ENCODE data around the gene SRSF8.
A peak's percentile ranks its signal among the peaks of the same experiment; 100 is the strongest.
"Not testable (repeated sequence)": the region's sequence is repeated elsewhere in the genome, so short reads cannot be mapped to it uniquely, and the experiment has no call there.

SRSF8 gene

GRCh38 chr11:95066716-95067038, at the start of gene SRSF8:
Gene SRSF8, plus strand, starts transcription at chr11:95066919. Its CDS starts 308 bp downstream, at chr11:95067227.
- H3K9me3 ChIP-seq (ENCODE audit: control insufficient read depth, insufficient read depth, low read length) = no peaks in the 10 kb centered on the region
- no peaks in the 10 kb centered on the region for H3K4me1 ChIP-seq (ENCODE audit: control insufficient read depth, insufficient read depth, low read length)
- H3K27me3 ChIP-seq (ENCODE audit: control insufficient read depth, insufficient read depth, low read length) = peaks cover 9% of the 10 kb centered on the region
- H3K9ac ChIP-seq (ENCODE audit: low read depth, low read length) = peak within 1 kb of the TSS; percentile 88
- no peaks in the 10 kb centered on the region for H3K36me3 ChIP-seq (ENCODE audit: control insufficient read depth, insufficient read depth, low read length)
- peak within 1 kb of the TSS; percentile 92 for H3K4me3 ChIP-seq (ENCODE audit: low read depth, low read length)

- not testable (repeated sequence) for H3K9me3 ChIP-seq (ENCODE audit: control insufficient read depth, insufficient read depth, low read length); H3K4me1 ChIP-seq (ENCODE audit: control insufficient read depth, insufficient read depth, low read length); H3K4me3 ChIP-seq (ENCODE audit: low read depth, low read length); H3K36me3 ChIP-seq (ENCODE audit: control insufficient read depth, insufficient read depth, low read length); H3K9ac ChIP-seq (ENCODE audit: low read depth, low read length); H3K27me3 ChIP-seq (ENCODE audit: control insufficient read depth, insufficient read depth, low read length)
These were observed 45.3 kb upstream of the SRSF8 start for GRCh38 chr11:95021468-95021867.

GRCh38 chr11:95024958-95025357, 41.8 kb upstream of the SRSF8 start, which contains the start of gene KDM4E:
Gene KDM4E, plus strand, starts transcription at chr11:95025258. Its CDS starts 300 bp downstream, at chr11:95025558.
- H3K9me3 ChIP-seq (ENCODE audit: control insufficient read depth, insufficient read depth, low read length) = no peaks in the 10 kb centered on the region
- no peak within 1 kb of the TSS for H3K9ac ChIP-seq (ENCODE audit: low read depth, low read length)
- H3K27me3 ChIP-seq (ENCODE audit: control insufficient read depth, insufficient read depth, low read length) = no peaks in the 10 kb centered on the region
- H3K4me1 ChIP-seq (ENCODE audit: control insufficient read depth, insufficient read depth, low read length) = no peaks in the 10 kb centered on the region
- no peak within 1 kb of the TSS for H3K4me3 ChIP-seq (ENCODE audit: low read depth, low read length)
- no peaks in the 10 kb centered on the region for H3K36me3 ChIP-seq (ENCODE audit: control insufficient read depth, insufficient read depth, low read length)

- not testable (repeated sequence) for H3K36me3 ChIP-seq (ENCODE audit: control insufficient read depth, insufficient read depth, low read length); H3K27me3 ChIP-seq (ENCODE audit: control insufficient read depth, insufficient read depth, low read length); H3K4me3 ChIP-seq (ENCODE audit: low read depth, low read length); H3K9ac ChIP-seq (ENCODE audit: low read depth, low read length); H3K4me1 ChIP-seq (ENCODE audit: control insufficient read depth, insufficient read depth, low read length); H3K9me3 ChIP-seq (ENCODE audit: control insufficient read depth, insufficient read depth, low read length)
These were observed 41.1 kb upstream of the SRSF8 start for GRCh38 chr11:95025594-95025993.

- peaks cover 2% of the 10 kb centered on the region for H3K27me3 ChIP-seq (ENCODE audit: control insufficient read depth, insufficient read depth, low read length)
- H3K4me3 ChIP-seq (ENCODE audit: low read depth, low read length) = no peak overlapping the region
- no peaks in the 10 kb centered on the region for H3K9me3 ChIP-seq (ENCODE audit: control insufficient read depth, insufficient read depth, low read length)
- no peaks in the 10 kb centered on the region for H3K4me1 ChIP-seq (ENCODE audit: control insufficient read depth, insufficient read depth, low read length)
- no peaks in the 10 kb centered on the region for H3K36me3 ChIP-seq (ENCODE audit: control insufficient read depth, insufficient read depth, low read length)
- H3K9ac ChIP-seq (ENCODE audit: low read depth, low read length) = no peak overlapping the region
These were observed 38.4 kb upstream of the SRSF8 start for GRCh38 chr11:95028357-95028756.

GRCh38 chr11:95033051-95033450, 33.7 kb upstream of the SRSF8 start:
- Histone ChIP-seq H3K27me3 (ENCODE audit: control insufficient read depth, insufficient read depth, low read length) (peaks cover 2% of the 10 kb centered on the region), H3K9me3 (ENCODE audit: control insufficient read depth, insufficient read depth, low read length) (no peaks in the 10 kb centered on the region), H3K9ac (ENCODE audit: low read depth, low read length) (no peak overlapping the region), H3K4me3 (ENCODE audit: low read depth, low read length) (no peak overlapping the region), H3K36me3 (ENCODE audit: control insufficient read depth, insufficient read depth, low read length) (no peaks in the 10 kb centered on the region), H3K4me1 (ENCODE audit: control insufficient read depth, insufficient read depth, low read length) (no peaks in the 10 kb centered on the region)

GRCh38 chr11:95035316-95035715, 31.4 kb upstream of the SRSF8 start:
- no peak overlapping the region for H3K4me3 ChIP-seq (ENCODE audit: low read depth, low read length)
- H3K9me3 ChIP-seq (ENCODE audit: control insufficient read depth, insufficient read depth, low read length) = no peaks in the 10 kb centered on the region
- no peaks in the 10 kb centered on the region for H3K4me1 ChIP-seq (ENCODE audit: control insufficient read depth, insufficient read depth, low read length)
- H3K36me3 ChIP-seq (ENCODE audit: control insufficient read depth, insufficient read depth, low read length) = no peaks in the 10 kb centered on the region
- peaks cover 2% of the 10 kb centered on the region for H3K27me3 ChIP-seq (ENCODE audit: control insufficient read depth, insufficient read depth, low read length)
- no peak overlapping the region for H3K9ac ChIP-seq (ENCODE audit: low read depth, low read length)

GRCh38 chr11:95037356-95038035, 29.2 kb upstream of the SRSF8 start:
- H3K9ac ChIP-seq (ENCODE audit: low read depth, low read length); H3K4me3 ChIP-seq (ENCODE audit: low read depth, low read length); H3K9me3 ChIP-seq (ENCODE audit: control insufficient read depth, insufficient read depth, low read length); H3K27me3 ChIP-seq (ENCODE audit: control insufficient read depth, insufficient read depth, low read length); H3K4me1 ChIP-seq (ENCODE audit: control insufficient read depth, insufficient read depth, low read length); H3K36me3 ChIP-seq (ENCODE audit: control insufficient read depth, insufficient read depth, low read length): not testable (repeated sequence)

- Histone ChIP-seq H3K27me3 (ENCODE audit: control insufficient read depth, insufficient read depth, low read length) (no peaks in the 10 kb centered on the region), H3K36me3 (ENCODE audit: control insufficient read depth, insufficient read depth, low read length) (no peaks in the 10 kb centered on the region), H3K4me1 (ENCODE audit: control insufficient read depth, insufficient read depth, low read length) (no peaks in the 10 kb centered on the region), H3K4me3 (ENCODE audit: low read depth, low read length) (no peak overlapping the region), H3K9ac (ENCODE audit: low read depth, low read length) (no peak overlapping the region), H3K9me3 (ENCODE audit: control insufficient read depth, insufficient read depth, low read length) (no peaks in the 10 kb centered on the region)
These were observed 24.5 kb upstream of the SRSF8 start for GRCh38 chr11:95042239-95042638.

- Histone ChIP-seq H3K4me3 (ENCODE audit: low read depth, low read length) (no peak overlapping the region), H3K4me1 (ENCODE audit: control insufficient read depth, insufficient read depth, low read length) (no peaks in the 10 kb centered on the region), H3K9ac (ENCODE audit: low read depth, low read length) (no peak overlapping the region), H3K36me3 (ENCODE audit: control insufficient read depth, insufficient read depth, low read length) (no peaks in the 10 kb centered on the region), H3K27me3 (ENCODE audit: control insufficient read depth, insufficient read depth, low read length) (no peaks in the 10 kb centered on the region), H3K9me3 (ENCODE audit: control insufficient read depth, insufficient read depth, low read length) (no peaks in the 10 kb centered on the region)
These were observed 23.8 kb upstream of the SRSF8 start for GRCh38 chr11:95042906-95043305.

GRCh38 chr11:95044010-95044409, 22.7 kb upstream of the SRSF8 start:
- H3K4me1 ChIP-seq (ENCODE audit: control insufficient read depth, insufficient read depth, low read length) = no peaks in the 10 kb centered on the region
- H3K9me3 ChIP-seq (ENCODE audit: control insufficient read depth, insufficient read depth, low read length) = no peaks in the 10 kb centered on the region
- no peak overlapping the region for H3K9ac ChIP-seq (ENCODE audit: low read depth, low read length)
- no peak overlapping the region for H3K4me3 ChIP-seq (ENCODE audit: low read depth, low read length)
- no peaks in the 10 kb centered on the region for H3K27me3 ChIP-seq (ENCODE audit: control insufficient read depth, insufficient read depth, low read length)
- H3K36me3 ChIP-seq (ENCODE audit: control insufficient read depth, insufficient read depth, low read length) = no peaks in the 10 kb centered on the region

GRCh38 chr11:95045812-95046211, 20.9 kb upstream of the SRSF8 start:
- H3K27me3 ChIP-seq (ENCODE audit: control insufficient read depth, insufficient read depth, low read length) = no peaks in the 10 kb centered on the region
- H3K4me1 ChIP-seq (ENCODE audit: control insufficient read depth, insufficient read depth, low read length) = no peaks in the 10 kb centered on the region
- H3K4me3 ChIP-seq (ENCODE audit: low read depth, low read length) = no peak overlapping the region
- H3K36me3 ChIP-seq (ENCODE audit: control insufficient read depth, insufficient read depth, low read length) = no peaks in the 10 kb centered on the region
- H3K9ac ChIP-seq (ENCODE audit: low read depth, low read length) = no peak overlapping the region
- no peaks in the 10 kb centered on the region for H3K9me3 ChIP-seq (ENCODE audit: control insufficient read depth, insufficient read depth, low read length)
